HepG2 (cell line): ENCODE measurements around the gene ZNF574. TPM values are rescaled to one million over a fixed set of nuclear protein-coding genes. Genes with fewer than 3 reads are reported as not detected.

Source experiments
- ADNP ChIP-seq: sonication (generic); formaldehyde crosslinking; IDR thresholded peaks from 2 replicates; pipeline ENCODE4 v1.4.0; 2020; ENCODE audit warnings: missing genetic modification reagents
- MED13 ChIP-seq: sonication (generic); formaldehyde crosslinking; IDR thresholded peaks from 2 replicates; pipeline ENCODE4 v1.5.0; 2020; ENCODE audit warnings: missing genetic modification reagents
- ZBTB40 ChIP-seq, 2 experiments: fragments of 450-650 bp in 1 of 2; sonication (generic) in 1 of 2; formaldehyde crosslinking in 1 of 2; IDR thresholded peaks; 2 replicates each; pipeline versions ENCODE4 v1.6.1 to v1.8.0; 2016 to 2022; ENCODE audit warnings: antibody characterized with exemption in 1 of 2, mild to moderate bottlenecking in 1 of 2, missing genetic modification reagents in 1 of 2
- ZC3H13 ChIP-seq: sonication (generic); formaldehyde crosslinking; IDR thresholded peaks from 2 replicates; pipeline ENCODE4 v1.8.1; 2023; ENCODE audit warnings: mild to moderate bottlenecking, missing genetic modification reagents, moderate library complexity
- polyA plus RNA-seq, 8 experiments: library from polyadenylated mRNA; depleted of rRNA in 3 of 8; stranded (reverse) in 7 of 8; unstranded in 1 of 8; fragments of >200 nt; fragmentation: Illumina TruSeq in 4 of 8; extraction: Trizol in 4 of 8; gene quantifications; 2 replicates each; pipeline versions ENCODE4 v1.2.1 to v1.2.3, GENCODE V29; 2011 to 2016; ENCODE audit warnings: low read depth in 4 of 8, missing spikeins in 1 of 8, mixed read lengths in 1 of 8; ENCODE audit not compliant: insufficient read depth in 1 of 8
- total RNA-seq, 5 experiments: library from RNA; depleted of rRNA; stranded (reverse); fragments of >200 nt; fragmentation: Illumina TruSeq; extraction: Trizol; gene quantifications; 2 replicates each; pipeline ENCODE4 v1.2.3, GENCODE V29; 2016; ENCODE audit warnings: low read depth in 1 of 5

The ZNF574 gene
- total and polyA plus RNA-seq, 2 of the 13 experiments (the other 11 are each of a cell fraction or from before 2014, with no cell fraction given), result 7.7 to 7.9 TPM

- no peak for TF ChIP-seq ZBTB40 (IDR thresholded peaks at IDR 0.05)
- TF ChIP-seq ZBTB40 (CRISPR knock-in tag; IDR thresholded peaks at IDR 0.05), result no peak
- TF ChIP-seq ZC3H13 (CRISPR knock-in tag), result no peak
- TF ChIP-seq ADNP (CRISPR knock-in tag), result no peak
- TF ChIP-seq MED13 (CRISPR knock-in tag), result no peak
Observed at GRCh38 chr19:42079276-42079669, 3.3 kb downstream of the ZNF574 start (continued).
